Nephron progenitor cell (in vitro differentiated cells): ENCODE data around the gene C2orf68.
"Not testable (repeated sequence)": the region's sequence is repeated elsewhere in the genome, so short reads cannot be mapped to it uniquely, and the experiment has no call there.

Experiments
- DNase-seq: peaks from one replicate; pipeline ENCODE4 v3.0.0; 2021
- H3K27ac Mint-ChIP-seq: 2 replicates; pipeline ENCODE4 v1.8.0; 2021; ENCODE audit warnings: mild to moderate bottlenecking, moderate library complexity, mixed read lengths
- H3K27me3 Mint-ChIP-seq: 2 replicates; pipeline ENCODE4 v1.8.0; 2021; ENCODE audit warnings: mild to moderate bottlenecking, low read depth, mixed read lengths; ENCODE audit not compliant: poor library complexity
- H3K36me3 Mint-ChIP-seq: 2 replicates; pipeline ENCODE4 v1.8.0; 2021; ENCODE audit warnings: low read depth, mixed read lengths
- H3K4me1 Mint-ChIP-seq: 2 replicates; pipeline ENCODE4 v1.8.0; 2021; ENCODE audit warnings: mixed read lengths
- H3K4me3 Mint-ChIP-seq: 2 replicates; pipeline ENCODE4 v1.8.0; 2021; ENCODE audit warnings: mild to moderate bottlenecking, moderate library complexity, mixed read lengths
- H3K9me3 Mint-ChIP-seq: 2 replicates; pipeline ENCODE4 v1.8.0; 2021; ENCODE audit warnings: mild to moderate bottlenecking, moderate library complexity, mixed read lengths
- CTCF ChIP-seq: fragments of 200-600 bp; sonication (generic); IDR thresholded peaks from 2 replicates; pipeline ENCODE4 v1.5.0; 2021; ENCODE audit warnings: antibody characterized with exemption

Gene C2orf68

GRCh38 chr2:85595301-85596025 lies 16.4 kb downstream of the C2orf68 start, which contains the start of gene RNF181:
Gene RNF181, plus strand, starts transcription at chr2:85595745. Its CDS starts 19 bp downstream, at chr2:85595764.
- H3K27ac Mint-ChIP-seq: peak within 1 kb of the TSS; percentile 96
- no peaks in the 10 kb centered on the region for H3K36me3 Mint-ChIP-seq
- peak within 1 kb of the TSS; percentile 100 for H3K4me3 Mint-ChIP-seq
- no peak for TF ChIP-seq CTCF
- peaks cover 38% of the 10 kb centered on the region for H3K4me1 Mint-ChIP-seq
- peaks cover 3% of the 10 kb centered on the region for H3K27me3 Mint-ChIP-seq
- DNase-seq: peak; percentile 89
- H3K9me3 Mint-ChIP-seq: no peaks in the 10 kb centered on the region

- no peak for DNase-seq
- Mint-ChIP-seq H3K27me3 (peaks cover 3% of the 10 kb centered on the region), H3K4me3 (peak overlapping the region; percentile 100), H3K27ac (peak overlapping the region; percentile 89), H3K9me3 (no peaks in the 10 kb centered on the region), H3K36me3 (no peaks in the 10 kb centered on the region), H3K4me1 (peaks cover 45% of the 10 kb centered on the region)
- TF ChIP-seq CTCF: no peak
Observed at GRCh38 chr2:85594715-85595300, 17.1 kb downstream of the C2orf68 start.

GRCh38 chr2:85593023-85593422 lies 18.8 kb downstream of the C2orf68 start:
- no peak for TF ChIP-seq CTCF
- H3K27ac Mint-ChIP-seq: no peak overlapping the region
- H3K27me3 Mint-ChIP-seq: peaks cover 3% of the 10 kb centered on the region
- H3K9me3 Mint-ChIP-seq: no peaks in the 10 kb centered on the region
- H3K4me3 Mint-ChIP-seq: no peak overlapping the region
- peaks cover 55% of the 10 kb centered on the region for H3K4me1 Mint-ChIP-seq
- no peaks in the 10 kb centered on the region for H3K36me3 Mint-ChIP-seq
- DNase-seq: no peak

- not testable (repeated sequence) for H3K4me3 Mint-ChIP-seq, H3K9me3 Mint-ChIP-seq, H3K27me3 Mint-ChIP-seq, H3K27ac Mint-ChIP-seq, H3K36me3 Mint-ChIP-seq, DNase-seq
- peaks cover 61% of the 10 kb centered on the region for H3K4me1 Mint-ChIP-seq
Observed at GRCh38 chr2:85592299-85592698, 19.6 kb downstream of the C2orf68 start.

- peak overlapping the region; percentile 39 for H3K27ac Mint-ChIP-seq
- H3K9me3 Mint-ChIP-seq: no peaks in the 10 kb centered on the region
- no peak for TF ChIP-seq CTCF
- peaks cover 56% of the 10 kb centered on the region for H3K4me1 Mint-ChIP-seq
- no peaks in the 10 kb centered on the region for H3K36me3 Mint-ChIP-seq
- peaks cover 3% of the 10 kb centered on the region for H3K27me3 Mint-ChIP-seq
- DNase-seq: no peak
- no peak overlapping the region for H3K4me3 Mint-ChIP-seq
Observed at GRCh38 chr2:85591563-85591962, 20.3 kb downstream of the C2orf68 start.

- H3K4me3 Mint-ChIP-seq: no peak overlapping the region
- H3K27ac Mint-ChIP-seq: peak overlapping the region; percentile 90
- peaks cover 56% of the 10 kb centered on the region for H3K4me1 Mint-ChIP-seq
- peaks cover 3% of the 10 kb centered on the region for H3K27me3 Mint-ChIP-seq
- no peaks in the 10 kb centered on the region for H3K9me3 Mint-ChIP-seq
- no peak for TF ChIP-seq CTCF
- DNase-seq: no peak
- no peaks in the 10 kb centered on the region for H3K36me3 Mint-ChIP-seq
Observed at GRCh38 chr2:85590950-85591349, 20.9 kb downstream of the C2orf68 start.
